ENCODE measurements around the gene REEP3.

Gene REEP3

DNA sequence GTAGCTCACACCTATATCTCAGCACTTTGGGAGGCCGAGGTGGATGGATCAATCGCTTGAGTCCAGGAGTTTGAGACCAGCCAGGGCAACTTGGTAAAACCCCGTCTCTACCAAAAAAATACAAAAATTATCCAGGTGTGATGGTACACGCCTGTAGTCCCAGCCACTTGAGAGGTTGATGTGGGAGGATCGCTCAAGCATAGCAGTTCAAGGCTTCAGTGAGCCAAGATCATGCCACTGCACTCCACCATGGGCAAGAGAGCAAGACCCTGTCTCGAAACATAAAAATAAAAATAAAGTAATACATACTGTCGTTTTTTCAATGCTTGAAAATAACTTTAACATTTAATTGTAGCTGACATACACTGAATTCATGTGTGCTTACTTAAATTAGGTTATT, 57.3 kb downstream of the REEP3 start:
- DNase-seq (ENCODE audit: low read depth): no peak
- no peak overlapping the region for H3K4me3 ChIP-seq (ENCODE audit: low read depth, low read length)
- TF ChIP-seq, protein P1, sequence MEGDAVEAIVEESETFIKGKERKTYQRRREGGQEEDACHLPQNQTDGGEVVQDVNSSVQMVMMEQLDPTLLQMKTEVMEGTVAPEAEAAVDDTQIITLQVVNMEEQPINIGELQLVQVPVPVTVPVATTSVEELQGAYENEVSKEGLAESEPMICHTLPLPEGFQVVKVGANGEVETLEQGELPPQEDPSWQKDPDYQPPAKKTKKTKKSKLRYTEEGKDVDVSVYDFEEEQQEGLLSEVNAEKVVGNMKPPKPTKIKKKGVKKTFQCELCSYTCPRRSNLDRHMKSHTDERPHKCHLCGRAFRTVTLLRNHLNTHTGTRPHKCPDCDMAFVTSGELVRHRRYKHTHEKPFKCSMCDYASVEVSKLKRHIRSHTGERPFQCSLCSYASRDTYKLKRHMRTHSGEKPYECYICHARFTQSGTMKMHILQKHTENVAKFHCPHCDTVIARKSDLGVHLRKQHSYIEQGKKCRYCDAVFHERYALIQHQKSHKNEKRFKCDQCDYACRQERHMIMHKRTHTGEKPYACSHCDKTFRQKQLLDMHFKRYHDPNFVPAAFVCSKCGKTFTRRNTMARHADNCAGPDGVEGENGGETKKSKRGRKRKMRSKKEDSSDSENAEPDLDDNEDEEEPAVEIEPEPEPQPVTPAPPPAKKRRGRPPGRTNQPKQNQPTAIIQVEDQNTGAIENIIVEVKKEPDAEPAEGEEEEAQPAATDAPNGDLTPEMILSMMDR (IDR thresholded peaks at IDR 0.05; ENCODE audit: low read depth, low read length, missing control alignments): no peak
- in situ Hi-C loops (cut with HindIII; ENCODE audit: low sequenced_read_pairs): no loop called here

DNA sequence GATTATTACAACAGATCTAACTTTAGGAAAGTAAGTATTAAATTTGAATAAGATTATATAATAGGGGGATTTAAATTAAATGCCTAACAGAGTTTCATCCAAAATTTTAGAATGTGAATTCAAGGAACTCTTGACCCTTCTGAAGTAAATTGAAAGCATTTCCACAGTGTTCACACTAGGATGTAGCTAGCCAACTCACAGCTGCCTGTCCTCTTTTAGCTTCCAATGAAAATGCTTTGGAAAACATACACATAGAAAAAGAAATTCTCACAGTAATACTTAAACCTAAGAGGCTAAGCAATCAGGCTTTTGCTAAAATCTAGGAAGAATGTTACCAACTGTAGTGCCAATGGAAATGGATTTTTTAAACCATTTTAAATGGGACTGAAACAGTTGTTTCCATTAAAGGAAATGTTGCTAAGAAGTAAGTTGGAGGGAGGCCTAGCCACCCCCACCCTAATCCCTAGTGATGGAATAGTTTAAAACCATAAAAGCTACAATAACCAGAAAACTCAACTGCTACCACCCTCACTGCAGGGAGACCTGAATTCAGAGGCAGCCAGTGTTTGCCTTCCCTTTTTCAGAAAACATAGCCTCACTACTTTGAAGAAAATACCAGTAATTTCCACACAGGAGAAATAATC, 58.3 kb downstream of the REEP3 start:
- in situ Hi-C loops (cut with HindIII; ENCODE audit: low sequenced_read_pairs): no loop called here
- TF ChIP-seq, protein P1 (IDR thresholded peaks at IDR 0.05; ENCODE audit: low read depth, low read length, missing control alignments): no peak
- DNase-seq (ENCODE audit: low read depth): no peak

DNA sequence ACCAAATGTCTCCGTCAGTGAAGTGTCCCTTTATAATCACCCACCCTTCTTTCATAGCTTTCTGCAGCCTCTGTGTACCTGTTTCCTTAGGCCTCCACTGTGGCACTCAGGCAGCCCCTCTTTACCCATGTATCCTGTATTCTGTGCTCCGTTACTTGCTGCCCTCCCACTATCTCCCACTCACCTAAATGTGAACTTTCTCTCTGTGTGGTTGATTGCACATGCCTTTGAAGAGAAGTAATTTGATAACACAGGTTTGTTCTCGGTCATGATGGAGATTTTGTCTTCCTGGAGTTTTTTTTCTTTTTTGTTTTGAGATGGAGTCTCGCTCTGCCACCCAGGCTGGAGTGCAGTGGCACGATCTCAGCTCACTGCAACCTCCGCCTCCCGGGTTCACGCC, 61.5 kb downstream of the REEP3 start:
- in situ Hi-C loops (cut with HindIII; ENCODE audit: low sequenced_read_pairs): no loop called here
- DNase-seq (ENCODE audit: low read depth): no peak
- TF ChIP-seq, protein P1 (IDR thresholded peaks at IDR 0.05; ENCODE audit: low read depth, low read length, missing control alignments): no peak
- H3K4me3 ChIP-seq (ENCODE audit: low read depth, low read length): no peak overlapping the region

More for the DNA sequence above, 58.3 kb downstream of the REEP3 start:
- no peak overlapping the region for H3K4me3 ChIP-seq (ENCODE audit: low read depth, low read length)

DNA sequence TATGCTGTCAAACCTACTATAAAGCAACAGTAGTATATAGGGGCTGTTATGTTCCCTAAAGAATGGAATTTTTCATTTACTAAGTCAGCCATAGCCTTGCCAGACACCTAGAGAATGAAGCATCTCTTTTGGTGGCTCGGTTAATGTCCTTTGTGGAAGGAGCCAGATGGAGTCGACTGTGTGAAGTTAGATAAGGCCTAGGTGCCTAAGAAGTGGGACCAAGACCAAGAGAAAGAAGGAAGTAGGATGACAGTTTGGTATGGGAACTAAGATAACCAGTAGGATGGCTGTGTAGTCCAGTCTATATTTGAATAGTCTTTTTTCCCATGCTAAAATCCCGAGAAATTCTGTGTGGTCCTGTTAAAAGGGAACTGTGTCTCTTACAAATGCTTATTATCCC, 62.2 kb downstream of the REEP3 start:
- TF ChIP-seq, protein P1 (IDR thresholded peaks at IDR 0.05; ENCODE audit: low read depth, low read length, missing control alignments): no peak
- H3K4me3 ChIP-seq (ENCODE audit: low read depth, low read length): no peak overlapping the region
- DNase-seq (ENCODE audit: low read depth): no peak
- in situ Hi-C loops (cut with HindIII; ENCODE audit: low sequenced_read_pairs): no loop called here

DNA sequence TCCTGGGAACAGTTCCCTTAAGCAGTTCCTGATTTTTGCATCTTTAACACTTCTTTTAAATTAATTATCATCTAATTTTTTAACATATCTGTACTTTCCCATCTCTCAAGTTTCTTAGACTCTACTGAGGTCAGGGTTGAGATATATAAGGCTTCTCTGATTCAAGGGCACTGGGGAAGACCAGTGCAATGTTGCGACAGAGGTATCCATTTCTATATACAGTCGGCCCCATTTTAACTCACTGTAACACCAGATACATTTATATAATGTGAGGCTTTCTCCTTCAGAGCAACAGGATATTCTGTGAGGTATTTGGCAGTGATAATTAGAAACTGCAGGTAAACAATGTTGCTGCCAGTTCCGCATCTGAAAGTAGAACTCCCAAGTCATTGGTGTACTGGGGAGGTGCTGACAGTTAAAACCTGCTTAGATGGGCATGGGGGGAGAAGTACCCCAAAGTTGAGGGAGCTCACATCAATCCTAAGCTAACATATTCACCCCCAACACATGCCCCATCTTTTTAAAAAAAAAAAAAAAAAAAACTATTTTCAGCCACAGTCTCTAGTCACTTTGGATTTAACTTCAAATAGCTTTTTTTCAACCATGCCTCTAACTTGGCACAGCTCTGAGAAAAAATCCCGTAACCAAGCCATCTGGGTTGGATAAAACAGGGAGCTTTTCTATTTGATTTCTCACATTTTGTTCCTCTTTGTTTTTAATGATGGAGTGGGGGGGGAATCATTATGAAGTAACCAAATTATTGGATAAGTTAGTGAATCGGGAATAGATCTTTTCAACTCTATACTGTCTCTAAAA, 62.9 kb downstream of the REEP3 start:
- no peak for DNase-seq (ENCODE audit: low read depth)
- TF ChIP-seq, protein P1 (IDR thresholded peaks at IDR 0.05; ENCODE audit: low read depth, low read length, missing control alignments): no peak
- H3K4me3 ChIP-seq (ENCODE audit: low read depth, low read length): no peak overlapping the region
- in situ Hi-C loops (cut with HindIII; ENCODE audit: low sequenced_read_pairs): no loop called here

DNA sequence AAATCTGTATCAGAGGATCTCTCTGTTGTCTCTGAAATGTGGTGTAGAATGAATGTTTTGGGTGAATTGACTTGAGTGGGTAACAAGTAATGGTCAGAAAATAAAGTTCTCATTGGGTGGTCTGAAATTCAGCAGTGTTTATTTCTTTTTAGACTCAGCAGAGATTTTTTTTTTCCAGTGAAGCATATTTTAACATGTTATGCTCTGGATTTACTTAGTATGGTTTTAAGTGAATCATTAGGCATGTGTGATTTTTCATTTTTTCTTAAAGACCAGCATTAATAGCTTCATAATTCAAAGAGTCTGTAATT, 63.5 kb downstream of the REEP3 start:
- H3K4me3 ChIP-seq (ENCODE audit: low read depth, low read length): no peak overlapping the region
- no peak for DNase-seq (ENCODE audit: low read depth)
- in situ Hi-C loops (cut with HindIII; ENCODE audit: low sequenced_read_pairs): no loop called here
- TF ChIP-seq, protein P1 (IDR thresholded peaks at IDR 0.05; ENCODE audit: low read depth, low read length, missing control alignments): no peak

Measured in astrocyte of the cerebellum (primary cell).